ENCODE measurements around the gene MAML3. TPM values are rescaled to one million over a fixed set of nuclear protein-coding genes. Genes with fewer than 3 reads are reported as not detected.

The MAML3 gene
- total RNA-seq, result 1 to 10 TPM in 1 of 3 donors, under 1 TPM in 2; 0.60 to 1.0 (median 0.73) TPM

- Mint-ChIP-seq H3K9me3 (no peaks in the 10 kb centered on the region), H3K4me3 (peak within 1 kb of the TSS; percentile 87), H3K4me1 (ENCODE audit: low read depth) (peaks cover 44% of the 10 kb centered on the region), H3K36me3 (ENCODE audit: insufficient read depth) (no peaks in the 10 kb centered on the region), H3K27me3 (ENCODE audit: low read depth) (peaks cover 6% of the 10 kb centered on the region)
- ATAC-seq (peak; percentile 22 to 24), DNase-seq (peak; percentile 79)
These were observed at the start of gene MAML3 for GRCh38 chr4:140153718-140154571. Gene MAML3 (minus strand): TSS chr4:140154184. CDS start chr4:140153327, 857 bp downstream.

DNA sequence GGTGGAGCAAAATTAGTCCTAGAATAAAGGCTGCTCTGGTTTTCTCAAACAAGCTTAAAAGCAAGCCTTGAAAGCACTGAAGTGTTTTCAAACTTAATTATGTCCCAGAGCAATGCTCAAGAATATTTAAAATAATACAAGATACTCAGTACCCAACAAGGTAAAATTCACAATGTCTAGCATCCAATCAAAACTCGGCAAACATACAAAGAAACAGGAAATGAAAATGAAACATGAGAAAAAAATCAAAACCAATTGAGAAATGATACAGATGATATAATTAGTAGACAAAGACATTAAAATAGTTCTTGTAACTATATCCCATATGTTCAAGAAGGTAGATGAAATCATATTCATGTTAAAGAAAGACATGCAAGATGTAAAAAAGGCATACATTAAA is 45.0 kb upstream of the MAML3 start:
- Mint-ChIP-seq H3K36me3 (ENCODE audit: insufficient read depth) (no peaks in the 10 kb centered on the region), H3K4me3 (no peak overlapping the region), H3K4me1 (ENCODE audit: low read depth) (no peaks in the 10 kb centered on the region)

DNA sequence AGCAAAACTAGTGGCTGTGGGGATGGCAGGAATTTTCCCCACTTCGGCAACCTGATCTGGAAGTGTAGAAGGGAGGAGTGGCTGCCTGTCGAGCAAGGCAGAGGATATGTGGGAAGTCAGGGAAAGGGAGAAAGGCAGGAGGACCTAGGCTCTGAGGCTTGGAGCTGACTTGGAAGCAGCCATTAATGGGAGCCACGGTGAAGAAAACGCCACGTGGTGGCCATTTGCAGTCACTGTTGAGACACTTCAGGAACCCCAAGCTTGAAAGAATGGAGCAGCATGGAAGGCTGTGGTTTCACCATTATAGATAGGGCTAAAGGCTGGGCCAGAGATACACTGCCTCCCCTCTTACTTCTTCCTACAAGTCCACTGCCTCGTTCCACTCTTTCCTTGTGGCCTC is 41.8 kb upstream of the MAML3 start:
- DNase-seq, result no peak
- Mint-ChIP-seq H3K4me3 (no peak overlapping the region), H3K4me1 (ENCODE audit: low read depth) (no peaks in the 10 kb centered on the region), H3K9me3 (peaks cover 6% of the 10 kb centered on the region), H3K36me3 (ENCODE audit: insufficient read depth) (no peaks in the 10 kb centered on the region), H3K27me3 (ENCODE audit: low read depth) (peaks cover 4% of the 10 kb centered on the region)
- ATAC-seq, result no peak

More for the DNA sequence above, 45.0 kb upstream of the MAML3 start:
- Mint-ChIP-seq H3K27me3 (ENCODE audit: low read depth) (peaks cover 4% of the 10 kb centered on the region), H3K9me3 (peaks cover 7% of the 10 kb centered on the region)
- ATAC-seq, result no peak
- DNase-seq, result no peak

DNA sequence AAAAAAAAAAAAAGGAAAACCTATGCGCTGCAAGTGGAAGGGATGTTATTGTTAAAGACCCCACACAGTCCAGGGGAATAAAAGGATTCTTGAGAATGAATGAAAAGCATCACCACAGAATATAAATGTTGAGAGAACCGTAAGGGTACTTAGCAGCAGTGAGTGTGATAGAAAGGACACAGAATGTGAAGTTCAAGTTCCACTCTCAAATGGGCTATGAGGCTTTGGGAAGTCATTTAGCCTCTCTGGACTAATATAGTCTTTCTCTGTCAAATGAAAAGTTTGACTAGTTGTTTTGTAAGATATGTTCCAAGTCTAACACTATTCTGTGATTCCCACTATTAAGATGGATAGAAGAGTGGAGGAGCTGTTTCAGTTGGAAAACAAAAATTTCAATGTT is 35.8 kb upstream of the MAML3 start:
- Mint-ChIP-seq H3K4me3 (no peak overlapping the region), H3K27me3 (ENCODE audit: low read depth) (peaks cover 3% of the 10 kb centered on the region), H3K9me3 (no peaks in the 10 kb centered on the region), H3K4me1 (ENCODE audit: low read depth) (no peaks in the 10 kb centered on the region), H3K36me3 (ENCODE audit: insufficient read depth) (no peaks in the 10 kb centered on the region)
- DNase-seq (no peak), ATAC-seq (no peak)

DNA sequence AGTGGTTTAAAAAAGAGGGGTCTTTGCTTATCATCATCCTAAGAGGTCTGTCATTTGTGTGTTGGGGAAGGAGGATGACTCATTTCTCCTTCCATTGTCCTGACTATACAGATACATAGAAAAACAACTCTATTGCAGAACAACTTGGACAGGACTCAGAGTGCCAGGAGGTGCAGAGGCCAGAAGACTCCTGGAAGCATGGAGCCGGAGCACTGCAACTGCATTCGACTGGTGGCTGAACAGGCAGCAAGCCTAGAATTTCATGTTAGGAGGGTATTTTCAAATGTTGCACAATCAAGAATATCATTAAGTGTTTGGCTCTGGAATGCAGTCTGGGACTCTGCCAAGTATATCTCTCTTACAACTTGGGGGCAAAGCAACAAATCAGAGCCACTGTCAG is 35.0 kb upstream of the MAML3 start:
- Mint-ChIP-seq H3K27me3 (ENCODE audit: low read depth) (peaks cover 3% of the 10 kb centered on the region), H3K9me3 (no peaks in the 10 kb centered on the region), H3K4me1 (ENCODE audit: low read depth) (no peaks in the 10 kb centered on the region), H3K36me3 (ENCODE audit: insufficient read depth) (no peaks in the 10 kb centered on the region), H3K4me3 (no peak overlapping the region)
- DNase-seq, result no peak
- no peak for ATAC-seq

DNA sequence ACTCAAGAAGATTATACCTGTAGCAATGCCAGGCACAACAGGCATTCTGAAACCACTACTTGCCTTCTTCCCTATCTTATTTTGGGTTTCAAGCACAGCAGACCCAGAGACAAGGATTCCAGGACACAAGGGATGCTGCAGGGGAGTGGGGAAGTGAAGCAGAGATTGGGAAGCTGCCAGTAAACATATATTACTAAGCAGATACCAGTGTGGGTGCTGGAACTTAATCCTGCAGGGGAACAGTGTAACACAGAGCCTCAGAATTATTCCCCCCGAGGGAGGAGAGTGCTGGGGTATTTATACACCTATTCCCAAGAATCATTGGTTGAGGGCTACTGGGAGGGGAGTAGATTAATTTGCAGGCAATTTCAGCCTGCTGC is 33.3 kb upstream of the MAML3 start:
- Mint-ChIP-seq H3K9me3 (no peaks in the 10 kb centered on the region), H3K36me3 (ENCODE audit: insufficient read depth) (no peaks in the 10 kb centered on the region), H3K4me3 (no peak overlapping the region), H3K4me1 (ENCODE audit: low read depth) (no peaks in the 10 kb centered on the region), H3K27me3 (ENCODE audit: low read depth) (peaks cover 3% of the 10 kb centered on the region)
- DNase-seq (no peak), ATAC-seq (no peak)

GRCh38 chr4:140186651-140187315 is 32.8 kb upstream of the MAML3 start:
- no peaks in the 10 kb centered on the region for H3K9me3 Mint-ChIP-seq
- no peak for DNase-seq
- H3K36me3 Mint-ChIP-seq (ENCODE audit: insufficient read depth), result no peaks in the 10 kb centered on the region
- no peaks in the 10 kb centered on the region for H3K4me1 Mint-ChIP-seq (ENCODE audit: low read depth)
- H3K4me3 Mint-ChIP-seq, result no peak overlapping the region
- no peak for ATAC-seq
- peaks cover 3% of the 10 kb centered on the region for H3K27me3 Mint-ChIP-seq (ENCODE audit: low read depth)

DNA sequence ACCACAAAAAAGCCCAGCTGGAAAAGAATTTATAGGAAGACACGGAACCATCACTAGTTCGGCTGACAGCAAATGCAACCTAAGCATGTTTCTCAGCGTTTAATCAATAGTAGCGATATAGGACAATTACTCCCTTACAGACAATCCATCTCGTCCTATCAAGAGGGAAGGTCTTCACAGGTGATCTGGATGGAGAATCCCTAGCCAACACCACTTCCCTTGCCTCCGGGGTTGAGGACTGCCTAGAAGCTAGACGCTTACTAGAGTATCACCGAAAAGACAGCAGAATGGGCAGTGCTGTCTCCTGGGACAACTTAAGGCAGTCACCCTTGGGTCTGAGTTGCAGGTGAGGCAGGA is 32.1 kb upstream of the MAML3 start:
- peaks cover 3% of the 10 kb centered on the region for H3K27me3 Mint-ChIP-seq (ENCODE audit: low read depth)
- no peaks in the 10 kb centered on the region for H3K9me3 Mint-ChIP-seq
- H3K4me3 Mint-ChIP-seq, result no peak overlapping the region
- no peaks in the 10 kb centered on the region for H3K36me3 Mint-ChIP-seq (ENCODE audit: insufficient read depth)
- no peak for ATAC-seq
- DNase-seq, result no peak
- H3K4me1 Mint-ChIP-seq (ENCODE audit: low read depth), result no peaks in the 10 kb centered on the region

DNA sequence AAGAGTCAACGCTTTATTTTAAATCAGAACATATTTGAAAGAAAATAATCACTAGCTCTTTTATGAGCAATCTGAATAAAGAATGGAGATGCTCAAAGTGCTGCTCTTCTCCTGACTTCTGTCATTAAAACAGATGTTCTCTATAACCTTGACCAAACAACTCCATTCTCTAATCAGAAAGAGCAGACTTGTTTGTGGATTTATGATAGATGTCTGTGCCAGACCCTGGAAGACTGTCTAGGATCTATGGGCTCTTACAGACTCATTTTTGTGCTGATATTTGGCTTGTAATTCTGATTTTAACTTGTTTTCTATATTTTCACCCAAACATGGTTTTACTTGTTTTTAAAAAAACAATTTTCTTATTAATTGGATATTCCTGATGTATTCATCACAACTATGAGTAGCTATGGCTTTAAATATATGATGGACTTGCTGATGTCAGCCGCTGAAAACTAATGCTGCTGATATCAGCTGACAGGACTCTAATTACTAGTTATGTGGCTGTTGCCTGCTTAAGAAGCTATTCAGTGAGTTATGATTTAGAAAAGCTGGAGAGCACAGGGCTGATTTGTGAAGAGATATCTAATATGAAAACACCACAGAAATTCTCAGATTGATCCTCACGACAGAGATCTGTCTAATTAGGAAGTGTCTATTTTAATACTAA is 31.6 kb upstream of the MAML3 start:
- H3K4me3 Mint-ChIP-seq, result no peak overlapping the region
- no peaks in the 10 kb centered on the region for H3K4me1 Mint-ChIP-seq (ENCODE audit: low read depth)
- ATAC-seq (no peak), DNase-seq (no peak)
- H3K9me3 Mint-ChIP-seq, result no peaks in the 10 kb centered on the region
- H3K36me3 Mint-ChIP-seq (ENCODE audit: insufficient read depth), result no peaks in the 10 kb centered on the region
- H3K27me3 Mint-ChIP-seq (ENCODE audit: low read depth), result peaks cover 3% of the 10 kb centered on the region

DNA sequence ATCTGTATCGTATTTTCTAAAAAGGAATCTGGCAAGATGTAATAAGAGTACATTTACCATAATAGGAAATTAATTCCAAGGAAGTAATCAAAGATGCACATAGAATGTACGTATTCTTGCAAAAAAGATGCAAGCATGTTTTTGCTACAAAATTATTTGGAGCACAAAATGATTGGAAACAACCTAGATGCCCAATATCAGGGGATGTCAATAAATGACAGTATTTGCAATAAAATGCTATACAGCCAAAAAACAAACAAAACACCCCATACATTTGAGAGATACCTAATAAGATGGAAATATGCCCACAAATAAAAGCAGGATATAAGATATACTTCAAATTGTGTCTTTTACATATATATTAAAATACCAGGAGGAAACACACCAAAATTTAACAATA is 29.3 kb upstream of the MAML3 start:
- DNase-seq (no peak), ATAC-seq (no peak)
- peaks cover 6% of the 10 kb centered on the region for H3K27me3 Mint-ChIP-seq (ENCODE audit: low read depth)
- H3K4me3 Mint-ChIP-seq, result no peak overlapping the region
- H3K36me3 Mint-ChIP-seq (ENCODE audit: insufficient read depth), result no peaks in the 10 kb centered on the region
- no peaks in the 10 kb centered on the region for H3K4me1 Mint-ChIP-seq (ENCODE audit: low read depth)
- H3K9me3 Mint-ChIP-seq, result no peaks in the 10 kb centered on the region

DNA sequence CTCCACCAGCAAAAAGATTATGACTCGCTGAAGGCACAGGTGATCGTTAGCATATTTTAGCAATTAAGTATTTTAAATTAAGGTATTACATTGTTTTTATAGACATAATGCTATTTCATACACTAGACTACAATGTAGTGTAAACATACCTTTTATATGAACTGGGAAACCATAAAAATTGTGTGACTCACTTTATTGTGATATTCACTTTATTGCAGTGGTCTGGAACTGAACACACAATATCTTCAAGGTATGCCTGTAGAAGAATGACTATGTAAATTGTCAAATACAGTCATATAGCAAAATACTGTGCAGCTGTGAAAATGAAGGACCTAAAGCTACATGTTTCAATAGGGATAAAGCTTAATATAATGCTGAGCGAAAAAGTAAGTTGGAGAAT is 26.6 kb upstream of the MAML3 start:
- H3K4me1 Mint-ChIP-seq (ENCODE audit: low read depth), result no peaks in the 10 kb centered on the region
- DNase-seq (no peak), ATAC-seq (no peak)
- no peaks in the 10 kb centered on the region for H3K9me3 Mint-ChIP-seq
- no peak overlapping the region for H3K4me3 Mint-ChIP-seq
- H3K27me3 Mint-ChIP-seq (ENCODE audit: low read depth), result peaks cover 9% of the 10 kb centered on the region
- no peaks in the 10 kb centered on the region for H3K36me3 Mint-ChIP-seq (ENCODE audit: insufficient read depth)

DNA sequence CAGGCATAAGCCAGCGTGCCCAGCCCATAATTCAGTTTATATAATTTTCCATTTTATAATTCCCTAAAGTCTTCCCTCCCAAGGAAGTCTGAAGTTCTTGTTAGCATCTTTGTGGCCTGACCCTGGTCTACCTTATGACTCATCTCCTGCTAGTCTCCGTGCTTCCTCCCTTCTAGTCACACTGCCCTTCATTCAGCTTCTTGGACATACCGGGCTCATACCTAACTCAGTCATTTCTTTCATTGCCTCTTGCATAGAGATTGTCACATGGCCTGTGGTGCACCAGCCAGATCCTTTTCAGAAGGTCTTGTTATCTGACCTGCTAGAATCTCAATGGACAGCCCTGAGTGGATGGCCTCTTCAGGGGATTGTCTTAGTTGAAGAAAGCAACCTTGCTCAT is 22.8 kb upstream of the MAML3 start:
- Mint-ChIP-seq H3K9me3 (no peaks in the 10 kb centered on the region), H3K36me3 (ENCODE audit: insufficient read depth) (no peaks in the 10 kb centered on the region), H3K4me3 (no peak overlapping the region), H3K27me3 (ENCODE audit: low read depth) (peaks cover 9% of the 10 kb centered on the region), H3K4me1 (ENCODE audit: low read depth) (no peaks in the 10 kb centered on the region)
- no peak for DNase-seq
- ATAC-seq, result no peak

DNA sequence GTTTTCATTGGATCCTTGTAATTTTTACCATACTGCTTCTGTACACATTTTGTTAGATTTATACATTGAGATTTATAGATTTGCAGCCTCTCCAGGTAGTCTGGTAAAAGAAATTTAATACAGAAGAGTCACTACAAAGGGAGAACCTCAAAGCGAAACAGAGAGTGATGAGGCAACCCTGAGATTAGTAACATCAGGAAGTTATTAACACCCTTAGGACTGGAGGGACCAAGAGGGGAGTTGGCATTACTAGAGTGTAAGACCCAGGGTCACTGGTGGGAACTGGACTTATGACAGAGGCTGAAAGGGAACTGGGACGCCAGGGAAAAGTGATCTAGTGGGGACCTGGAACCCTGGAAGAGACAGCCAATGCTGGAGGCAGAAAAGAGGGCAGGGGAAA is 20.6 kb upstream of the MAML3 start:
- no peaks in the 10 kb centered on the region for H3K36me3 Mint-ChIP-seq (ENCODE audit: insufficient read depth)
- no peaks in the 10 kb centered on the region for H3K4me1 Mint-ChIP-seq (ENCODE audit: low read depth)
- no peak for DNase-seq
- no peaks in the 10 kb centered on the region for H3K9me3 Mint-ChIP-seq
- H3K4me3 Mint-ChIP-seq, result no peak overlapping the region
- no peak for ATAC-seq
- H3K27me3 Mint-ChIP-seq (ENCODE audit: low read depth), result peaks cover 6% of the 10 kb centered on the region

GRCh38 chr4:140172960-140173359 is 19.0 kb upstream of the MAML3 start:
- Mint-ChIP-seq H3K36me3 (ENCODE audit: insufficient read depth) (no peaks in the 10 kb centered on the region), H3K4me1 (ENCODE audit: low read depth) (no peaks in the 10 kb centered on the region), H3K4me3 (no peak overlapping the region), H3K27me3 (ENCODE audit: low read depth) (peaks cover 6% of the 10 kb centered on the region), H3K9me3 (no peaks in the 10 kb centered on the region)
- ATAC-seq, result no peak
- no peak for DNase-seq

- no peaks in the 10 kb centered on the region for H3K27me3 Mint-ChIP-seq (ENCODE audit: low read depth)
- no peak for ATAC-seq
- no peaks in the 10 kb centered on the region for H3K36me3 Mint-ChIP-seq (ENCODE audit: insufficient read depth)
- no peaks in the 10 kb centered on the region for H3K9me3 Mint-ChIP-seq
- no peak for DNase-seq
- H3K4me1 Mint-ChIP-seq (ENCODE audit: low read depth), result no peaks in the 10 kb centered on the region
- no peak overlapping the region for H3K4me3 Mint-ChIP-seq
These were observed 16.3 kb upstream of the MAML3 start for GRCh38 chr4:140170299-140170698.

Data from activated T-cell treated with anti-CD3 and anti-CD28 coated beads, Interleukin-2, amount 50 U/mL, for 4 hours (primary cell).